Left lung (tissue), 10 donors: ENCODE measurements around the gene SMIM43. TPM values are rescaled to one million over a fixed set of nuclear protein-coding genes. Genes with fewer than 3 reads are reported as not detected.

Source experiments
- ATAC-seq: fragments of 200-7000 bp; cut with Tn5 transposase; one replicate; pipeline ENCODE4 v1.9.1; 2020; ENCODE audit warnings: moderate library complexity
- DNase-seq, 4 donors: peaks; one replicate each; pipeline ENCODE4 v3.0.0-alpha.2; 2013 to 2020
- H3K27ac ChIP-seq, 2 donors: fragments of 200-600 bp; sonication (generic) in 1 of 2; one replicate each; pipeline versions ENCODE4 v1.5.0 to v1.8.0; 2020 to 2021
- H3K27me3 ChIP-seq, 2 donors: fragments of 200-600 bp; sonication (generic) in 1 of 2; one replicate each; pipeline versions ENCODE4 v1.5.0 to v1.8.0; 2020 to 2021
- H3K36me3 ChIP-seq, 2 donors: fragments of 200-600 bp; sonication (generic) in 1 of 2; one replicate each; pipeline versions ENCODE4 v1.5.0 to v1.8.0; 2020 to 2021
- H3K4me1 ChIP-seq, 2 donors: fragments of 200-600 bp; one replicate each; pipeline ENCODE4 v1.8.0; 2021
- H3K4me3 ChIP-seq, 2 donors: fragments of 200-600 bp; sonication (generic) in 1 of 2; one replicate each; pipeline versions ENCODE4 v1.5.0 to v1.8.0; 2020 to 2021; ENCODE audit warnings: mild to moderate bottlenecking in 1 of 2
- H3K9me3 ChIP-seq, 2 donors: fragments of 200-600 bp; sonication (generic) in 1 of 2; one replicate each; pipeline versions ENCODE4 v1.5.0 to v1.8.0; 2020 to 2021
- intact Hi-C, 2 donors: fragments of 100-400 bp; cut with DNase I; formaldehyde crosslinking; loops; one replicate each; pipeline versions ENCODE4 v1.11.2 to v1.14.2; 2022
- polyA plus RNA-seq, 6 donors: library from polyadenylated mRNA; unstranded; fragments of 120-200 nt; gene quantifications; one replicate each; pipeline ENCODE4 v1.2.1, GENCODE V29; 2013; ENCODE audit not compliant: insufficient read length in 6 of 6
- total RNA-seq, 2 donors: library from RNA; stranded (reverse); fragmentation: NEBNext Ultra II Directional; extraction: Animal tissue kit (Norgen Biotek cat#: 25700); gene quantifications; one replicate each; pipeline ENCODE4 v1.2.1, GENCODE V29; 2021
- TF ChIP-seq, protein P1 (sequence below), 2 donors: fragments of 200-600 bp; sonication (generic) in 1 of 2; IDR thresholded peaks; one replicate each; pipeline versions ENCODE4 v1.5.0 to v1.8.0; 2021; ENCODE audit warnings: antibody characterized with exemption in 2 of 2
- donor health status: DM: no; HTN: yes; CAD: no.
- donor health status: DM: no; HTN: no; CAD: no.

The SMIM43 gene
- total and polyA plus RNA-seq, 8 donors = 1.0 to 24.6 (median 14.5) TPM; not detected in 1

DNA sequence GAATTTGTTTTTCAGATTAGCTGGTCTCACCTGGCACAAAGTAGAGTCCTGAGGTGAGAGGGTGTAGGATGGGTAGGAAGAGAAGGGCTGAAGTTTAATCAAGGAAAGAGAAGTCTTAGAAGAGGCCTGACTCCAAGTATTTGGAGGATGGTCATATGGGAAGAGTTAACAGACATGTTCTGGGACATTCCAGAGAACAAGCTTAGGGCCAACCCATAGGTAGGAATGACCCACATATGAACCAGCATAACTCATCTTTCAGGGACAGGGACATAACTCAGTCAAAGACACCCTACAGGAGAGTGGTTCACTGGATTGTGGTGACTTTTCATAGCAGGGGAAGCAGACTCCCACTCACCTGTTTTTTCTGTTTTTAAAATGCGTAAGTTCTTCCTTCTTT lies 40.3 kb downstream of the SMIM43 start:
- H3K4me1 ChIP-seq = no peaks in the 10 kb centered on the region
- ATAC-seq (no peak), DNase-seq (no peak)
- H3K27ac ChIP-seq = no peak overlapping the region
- intact Hi-C loops = loop anchor here in 1 of 2 donors (10.0 kb wide), 1 partner anchor 260 kb away; no protein-coding TSS in a partner anchor
- TF ChIP-seq, protein P1, sequence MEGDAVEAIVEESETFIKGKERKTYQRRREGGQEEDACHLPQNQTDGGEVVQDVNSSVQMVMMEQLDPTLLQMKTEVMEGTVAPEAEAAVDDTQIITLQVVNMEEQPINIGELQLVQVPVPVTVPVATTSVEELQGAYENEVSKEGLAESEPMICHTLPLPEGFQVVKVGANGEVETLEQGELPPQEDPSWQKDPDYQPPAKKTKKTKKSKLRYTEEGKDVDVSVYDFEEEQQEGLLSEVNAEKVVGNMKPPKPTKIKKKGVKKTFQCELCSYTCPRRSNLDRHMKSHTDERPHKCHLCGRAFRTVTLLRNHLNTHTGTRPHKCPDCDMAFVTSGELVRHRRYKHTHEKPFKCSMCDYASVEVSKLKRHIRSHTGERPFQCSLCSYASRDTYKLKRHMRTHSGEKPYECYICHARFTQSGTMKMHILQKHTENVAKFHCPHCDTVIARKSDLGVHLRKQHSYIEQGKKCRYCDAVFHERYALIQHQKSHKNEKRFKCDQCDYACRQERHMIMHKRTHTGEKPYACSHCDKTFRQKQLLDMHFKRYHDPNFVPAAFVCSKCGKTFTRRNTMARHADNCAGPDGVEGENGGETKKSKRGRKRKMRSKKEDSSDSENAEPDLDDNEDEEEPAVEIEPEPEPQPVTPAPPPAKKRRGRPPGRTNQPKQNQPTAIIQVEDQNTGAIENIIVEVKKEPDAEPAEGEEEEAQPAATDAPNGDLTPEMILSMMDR (IDR thresholded peaks at IDR 0.05) = no peak
- H3K4me3 ChIP-seq = no peak overlapping the region
- no peaks in the 10 kb centered on the region for H3K27me3 ChIP-seq
- no peaks in the 10 kb centered on the region for H3K9me3 ChIP-seq
- H3K36me3 ChIP-seq = no peaks in the 10 kb centered on the region

DNA sequence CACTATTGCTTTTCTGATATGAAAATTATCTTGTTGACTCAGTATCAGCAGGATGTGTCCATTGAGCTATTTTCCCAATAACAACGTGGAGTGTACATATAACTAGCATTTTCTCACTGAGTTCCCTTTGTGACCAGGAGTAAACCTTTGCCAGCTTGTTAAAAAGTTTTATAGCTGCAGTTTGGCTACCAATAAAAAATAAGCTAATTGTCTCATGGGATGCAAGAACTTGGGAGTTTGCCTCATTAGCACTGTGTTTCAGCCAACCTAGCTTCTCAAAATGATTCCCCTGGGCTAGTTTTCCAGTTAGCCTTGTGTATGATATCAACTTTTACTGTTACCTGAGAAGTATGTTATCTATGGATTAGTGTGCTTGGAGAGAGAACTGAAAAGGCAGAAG lies 43.3 kb downstream of the SMIM43 start:
- no peaks in the 10 kb centered on the region for H3K36me3 ChIP-seq
- H3K27ac ChIP-seq = no peak overlapping the region
- DNase-seq (no peak), ATAC-seq (no peak)
- no peaks in the 10 kb centered on the region for H3K9me3 ChIP-seq
- intact Hi-C loops = loop anchor here in 1 of 2 donors (10.0 kb wide), 1 partner anchor 257 kb away; no protein-coding TSS in a partner anchor
- TF ChIP-seq, protein P1 (IDR thresholded peaks at IDR 0.05) = no peak
- H3K27me3 ChIP-seq = no peaks in the 10 kb centered on the region
- H3K4me3 ChIP-seq = no peak overlapping the region
- no peaks in the 10 kb centered on the region for H3K4me1 ChIP-seq

DNA sequence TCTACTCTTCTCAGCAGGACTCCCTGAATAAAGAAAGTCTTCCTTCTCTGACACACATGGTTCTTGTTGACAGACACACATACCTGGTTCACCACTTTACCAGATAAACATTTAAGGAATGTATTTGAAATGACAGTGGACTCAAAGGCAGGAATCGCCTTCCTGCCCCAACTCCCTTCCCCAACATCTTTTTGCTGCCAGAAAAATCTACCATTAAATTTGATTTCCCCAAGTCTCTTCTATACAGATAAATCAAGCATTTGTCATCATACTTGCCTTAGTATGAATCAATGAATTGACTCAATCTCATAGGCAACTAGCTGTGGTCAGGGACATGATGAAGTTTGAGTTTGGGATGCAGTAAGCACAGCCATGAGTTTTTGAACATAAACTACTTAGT lies 44.9 kb downstream of the SMIM43 start:
- ATAC-seq (no peak), DNase-seq (no peak)
- intact Hi-C loops = loop anchor here in 1 of 2 donors (10.0 kb wide), 1 partner anchor 255 kb away; no protein-coding TSS in a partner anchor
- Histone ChIP-seq H3K9me3 (no peaks in the 10 kb centered on the region), H3K36me3 (no peaks in the 10 kb centered on the region), H3K4me3 (no peak overlapping the region), H3K27me3 (no peaks in the 10 kb centered on the region), H3K27ac (no peak overlapping the region), H3K4me1 (no peaks in the 10 kb centered on the region)
- TF ChIP-seq, protein P1 (IDR thresholded peaks at IDR 0.05) = no peak

DNA sequence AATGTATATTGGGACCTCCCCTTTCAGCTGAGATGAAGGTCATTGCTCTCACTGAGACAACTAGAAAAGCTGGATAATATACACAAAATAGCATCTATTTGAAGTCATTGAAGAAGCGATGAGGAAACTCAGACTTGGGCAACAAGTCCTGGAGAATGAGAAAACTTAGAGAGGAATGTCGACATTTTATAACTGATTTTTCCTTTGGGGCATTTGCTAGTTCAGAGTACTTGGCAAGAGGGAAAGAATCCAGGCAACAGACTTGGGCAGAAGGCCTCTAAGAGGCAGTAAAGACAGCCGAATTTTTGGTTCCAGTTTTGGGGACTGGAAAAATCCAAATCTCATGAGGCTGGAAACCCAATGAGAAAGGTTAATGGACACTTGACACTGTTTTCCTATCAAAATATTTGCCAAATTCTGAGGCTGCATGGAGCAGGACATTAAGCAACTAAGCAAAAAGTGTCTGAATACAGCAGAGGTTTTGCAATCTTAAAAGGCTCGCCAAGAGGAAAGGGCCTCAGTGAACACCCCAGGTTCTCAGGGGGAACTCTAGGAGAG lies 47.2 kb downstream of the SMIM43 start:
- no peak overlapping the region for H3K27ac ChIP-seq
- intact Hi-C loops = no loop called here
- peak; percentile 80 for ATAC-seq

DNA sequence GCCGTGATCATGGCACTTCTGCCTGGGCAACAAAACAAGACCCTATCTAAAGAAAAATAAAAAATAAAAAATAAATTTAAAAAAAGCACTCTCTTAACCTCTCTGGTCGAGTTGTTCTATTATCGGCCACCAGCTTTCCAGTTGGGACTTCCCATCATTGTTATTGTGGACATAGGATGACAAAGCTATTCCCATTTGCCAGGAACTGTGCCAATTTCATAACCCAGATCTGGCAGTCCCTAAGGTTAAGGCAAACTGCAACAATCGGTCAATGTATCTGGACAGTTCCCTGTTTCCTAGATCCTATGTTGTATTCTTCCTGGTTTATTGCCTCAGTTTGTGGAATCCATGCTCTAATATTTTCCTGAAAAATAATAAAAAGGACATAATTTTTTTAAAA lies 50.4 kb downstream of the SMIM43 start:
- Histone ChIP-seq H3K36me3 (no peaks in the 10 kb centered on the region), H3K9me3 (no peaks in the 10 kb centered on the region), H3K4me3 (no peak overlapping the region), H3K4me1 (peaks cover 0 to 11% of the 10 kb centered on the region in 2 donors), H3K27me3 (peaks cover 0 to 20% of the 10 kb centered on the region in 2 donors), H3K27ac (no peak overlapping the region)
- TF ChIP-seq, protein P1 (IDR thresholded peaks at IDR 0.05) = no peak
- DNase-seq = no peak
- intact Hi-C loops = no loop called here
- no peak for ATAC-seq

More for the DNA sequence above, 47.2 kb downstream of the SMIM43 start:
- Histone ChIP-seq H3K27me3 (no peaks in the 10 kb centered on the region), H3K4me1 (no peaks in the 10 kb centered on the region), H3K36me3 (no peaks in the 10 kb centered on the region), H3K9me3 (no peaks in the 10 kb centered on the region), H3K4me3 (no peak overlapping the region)
- DNase-seq = no peak
- TF ChIP-seq, protein P1 (IDR thresholded peaks at IDR 0.05) = no peak
